Eye (tissue), 1 donor: Measurements from ENCODE around the gene CTU1.
"Not testable (repeated sequence)": the region's sequence is repeated elsewhere in the genome, so short reads cannot be mapped to it uniquely, and the experiment has no call there.

Source experiments
- DNase-seq: peaks from one replicate; pipeline ENCODE4 v3.0.0-alpha.2; 2015

The CTU1 gene

GRCh38 chr19:51108066-51108804 is at the start of gene CTU1:
TSS of gene CTU1 (minus strand) at chr19:51108409. CDS start at chr19:51104569, 3,840 bp downstream.
- peak; percentile 99 for DNase-seq

- no peak for DNase-seq
These were observed 49.1 kb upstream of the CTU1 start for GRCh38 chr19:51157265-51157664.

DNA sequence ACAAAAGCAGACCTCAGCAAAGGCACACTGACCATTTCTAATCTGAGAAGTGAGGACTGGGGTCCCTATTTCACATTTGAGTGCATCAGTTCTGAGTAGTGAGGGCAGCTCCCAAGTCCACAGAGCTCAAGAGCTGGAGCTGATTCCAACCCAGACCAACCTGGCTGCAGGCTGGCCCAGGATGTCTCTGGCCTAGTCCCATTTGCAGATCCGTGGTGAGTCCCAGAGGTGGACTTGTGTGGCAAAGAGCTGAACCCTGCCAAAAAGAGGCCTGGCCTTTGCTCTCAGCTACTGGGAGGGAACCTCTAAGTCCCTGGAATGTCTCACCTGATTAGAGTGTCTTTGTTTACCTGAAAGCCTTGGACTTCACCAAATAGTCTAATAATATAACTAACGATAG is 48.5 kb upstream of the CTU1 start:
- no peak for DNase-seq

DNA sequence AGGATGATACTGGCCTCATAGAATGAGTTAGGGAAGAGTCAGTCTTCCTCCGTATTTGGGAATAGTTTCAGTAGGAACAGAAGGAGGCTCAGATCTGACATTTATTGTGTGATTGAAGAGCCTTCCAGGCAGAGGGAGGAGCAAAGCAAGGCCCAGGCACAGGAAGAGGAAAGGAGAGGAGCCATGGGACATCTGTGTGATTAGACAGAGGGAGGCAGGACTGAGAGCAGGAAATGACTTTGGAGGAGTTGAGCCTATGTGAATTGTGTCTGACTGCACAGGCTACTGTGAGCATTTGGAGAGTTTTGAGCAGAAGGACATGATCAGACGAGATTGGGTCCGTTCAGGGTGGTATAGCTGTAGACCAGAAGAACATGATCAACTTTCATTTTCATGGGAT is 42.4 kb upstream of the CTU1 start:
- no peak for DNase-seq

- no peak for DNase-seq
These were observed 40.4 kb upstream of the CTU1 start for GRCh38 chr19:51148580-51148979.

DNA sequence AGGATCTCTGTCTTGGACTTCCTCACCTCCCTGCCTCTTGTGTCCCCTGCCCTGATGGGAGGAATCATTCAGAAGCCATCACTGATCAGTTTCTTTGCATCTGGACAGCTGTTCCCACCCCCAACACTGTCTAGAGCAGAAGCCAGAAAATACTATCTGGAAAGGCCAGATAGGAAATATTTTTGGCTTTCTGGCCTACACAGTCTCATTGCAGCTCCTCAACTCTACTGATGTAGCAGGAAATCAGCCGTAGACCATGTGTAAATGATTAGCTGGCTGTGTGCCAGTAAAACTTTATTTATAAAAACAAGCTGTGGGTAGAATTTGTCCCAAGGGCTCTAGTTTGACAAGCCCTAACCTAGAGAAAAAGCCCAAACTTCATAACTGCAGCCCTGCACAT is 39.5 kb upstream of the CTU1 start:
- peak; percentile 34 for DNase-seq

GRCh38 chr19:51146751-51147150 is 38.5 kb upstream of the CTU1 start:
- DNase-seq = no peak

DNA sequence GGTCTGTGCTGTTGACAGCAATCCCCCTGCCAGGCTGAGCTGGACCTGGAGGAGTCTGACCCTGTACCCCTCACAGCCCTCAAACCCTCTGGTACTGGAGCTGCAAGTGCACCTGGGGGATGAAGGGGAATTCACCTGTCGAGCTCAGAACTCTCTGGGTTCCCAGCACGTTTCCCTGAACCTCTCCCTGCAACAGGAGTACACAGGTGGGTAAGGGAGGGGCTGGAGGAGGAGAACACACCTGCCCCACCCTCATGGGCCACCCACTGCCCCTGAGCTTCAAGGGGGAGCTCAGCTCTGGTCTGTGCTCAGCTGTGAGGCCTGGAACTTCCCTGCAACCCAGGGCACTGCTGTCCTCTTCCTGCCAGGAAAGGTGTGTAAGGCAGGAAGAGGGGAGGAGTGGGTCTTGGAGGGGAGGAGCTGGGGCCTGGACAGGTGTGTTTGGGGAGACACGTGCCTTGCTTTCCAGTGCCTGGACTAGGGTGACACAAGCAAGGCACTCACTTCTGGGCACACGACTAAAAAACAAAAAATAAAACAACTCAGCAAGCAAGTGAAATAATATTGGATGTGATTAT is 37.8 kb upstream of the CTU1 start:
- no peak for DNase-seq

- DNase-seq = no peak
These were observed 36.4 kb upstream of the CTU1 start for GRCh38 chr19:51144482-51145045.

DNA sequence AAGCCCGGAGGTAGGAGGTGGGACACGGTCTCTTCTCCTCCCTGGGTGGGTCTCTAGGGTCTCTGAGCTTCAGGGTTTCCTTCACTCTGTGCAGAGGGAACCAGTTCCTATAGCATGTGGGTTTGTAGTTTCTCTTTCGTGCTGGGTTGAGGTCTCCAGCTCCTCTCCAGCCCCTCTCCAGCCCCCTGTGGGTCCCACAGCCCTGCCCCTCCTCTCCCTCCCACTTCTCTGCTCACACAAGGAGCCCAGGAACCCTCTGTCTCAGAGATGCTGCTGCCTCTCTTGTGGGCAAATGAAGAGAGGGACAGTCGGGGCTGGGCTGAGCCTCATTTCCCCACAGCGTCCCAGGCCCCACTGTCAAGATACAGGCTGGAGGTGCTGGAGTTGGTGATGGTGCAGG is 35.3 kb upstream of the CTU1 start:
- DNase-seq = no peak

DNA sequence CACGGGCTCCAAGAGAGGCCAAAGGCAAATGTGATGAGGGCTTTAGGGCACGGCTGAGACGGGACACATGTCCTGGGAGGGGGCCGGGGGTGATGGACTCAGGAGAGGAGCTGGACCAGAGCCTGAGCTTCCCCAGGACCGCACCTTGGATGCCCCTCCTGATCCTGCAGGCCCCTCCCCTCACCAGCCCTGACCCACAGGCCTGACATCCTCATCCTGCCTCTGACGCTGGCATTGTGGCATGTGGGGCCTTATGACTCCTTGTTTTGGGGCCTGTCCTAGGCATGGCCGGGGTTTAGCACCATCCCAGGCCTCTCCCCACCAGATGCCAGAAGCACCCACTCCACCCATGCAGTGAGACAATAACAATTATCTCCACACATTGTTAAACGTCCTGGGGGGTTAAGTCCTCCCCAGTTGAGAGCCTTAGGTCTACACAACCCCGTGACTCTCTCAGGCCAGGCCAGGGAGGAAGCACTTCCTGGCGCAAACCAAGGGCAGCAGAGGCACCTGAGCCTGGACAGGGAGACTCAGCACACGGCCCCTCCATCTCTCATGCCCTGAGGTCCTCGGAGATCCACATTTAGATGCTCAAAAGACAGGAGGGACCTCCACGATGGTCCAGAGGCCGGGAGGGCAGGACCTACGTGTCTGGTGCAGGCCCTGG is 34.7 kb upstream of the CTU1 start:
- not testable (repeated sequence) for DNase-seq

- DNase-seq = no peak
These were observed 33.9 kb upstream of the CTU1 start, which contains the start of gene SIGLEC7 for GRCh38 chr19:51142119-51142518. TSS of gene SIGLEC7 (plus strand) at chr19:51142301. CDS start at chr19:51142370, 69 bp downstream.

GRCh38 chr19:51141181-51141580 is 33.0 kb upstream of the CTU1 start:
- no peak for DNase-seq

- no peak for DNase-seq
These were observed 32.2 kb upstream of the CTU1 start for GRCh38 chr19:51140441-51140840.

- no peak for DNase-seq
These were observed 31.2 kb upstream of the CTU1 start for GRCh38 chr19:51139299-51140014.

- no peak for DNase-seq
These were observed 30.4 kb upstream of the CTU1 start for GRCh38 chr19:51138549-51138979.

DNA sequence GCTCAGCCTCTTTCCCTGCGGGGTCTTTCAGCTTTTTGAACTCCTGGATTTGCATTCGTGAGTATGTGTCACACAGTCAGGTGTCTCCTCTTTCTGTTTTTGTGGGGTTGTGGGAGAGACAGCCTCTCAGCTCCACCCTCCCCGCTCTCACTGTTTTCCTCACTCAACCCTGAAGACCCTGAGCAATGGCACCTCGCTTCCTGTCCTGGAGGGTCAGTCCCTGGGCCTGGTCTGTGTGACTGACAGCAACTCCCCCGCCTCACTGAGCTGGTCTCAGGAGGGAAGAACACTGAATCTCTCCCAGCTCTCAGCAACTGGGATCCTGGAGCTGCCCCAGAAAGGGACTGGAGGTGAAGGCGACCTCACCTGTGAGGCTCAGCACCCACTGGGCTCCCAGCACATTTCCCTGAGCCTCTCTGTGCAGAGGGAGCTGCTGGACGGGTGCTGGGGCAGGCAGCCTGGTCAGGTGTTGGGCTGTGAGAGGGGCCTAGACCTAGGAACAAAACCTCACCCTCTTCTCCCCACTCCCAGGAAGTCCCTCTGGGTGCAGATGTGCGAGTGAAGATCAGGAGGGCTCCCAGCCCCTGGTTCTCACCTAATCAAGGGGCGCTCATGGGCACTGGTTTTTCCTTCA is 29.7 kb upstream of the CTU1 start:
- DNase-seq = no peak

- DNase-seq = no peak
These were observed 28.8 kb upstream of the CTU1 start for GRCh38 chr19:51136851-51137551.

- DNase-seq = no peak
These were observed 28.0 kb upstream of the CTU1 start for GRCh38 chr19:51135986-51136762.

- no peak for DNase-seq
These were observed 26.8 kb upstream of the CTU1 start for GRCh38 chr19:51135004-51135403.
